ENCODE data around the gene ADAM19.

ADAM19 gene

DNA sequence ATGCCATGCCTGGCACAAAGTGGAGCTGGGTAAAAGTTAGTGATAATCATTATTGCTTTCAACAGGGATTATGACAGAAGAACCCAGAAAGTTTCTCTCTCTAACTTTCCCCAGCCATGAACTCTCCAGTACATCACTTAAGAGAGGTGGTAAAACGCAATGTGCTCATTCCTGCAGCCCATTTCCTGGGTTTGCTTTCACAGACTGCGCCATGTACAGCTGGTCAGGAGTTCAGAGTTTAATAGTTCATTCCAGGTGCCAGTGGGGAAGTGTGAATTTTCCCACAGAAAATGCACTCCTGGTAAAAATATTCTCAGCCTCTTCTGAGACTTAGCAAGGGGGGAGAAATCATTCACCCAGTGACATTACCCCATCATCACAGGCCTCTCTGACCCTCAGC is 35.5 kb downstream of the ADAM19 start:
- Histone ChIP-seq H3K14ac (ENCODE audit: low read length in 2 of 2) (peak overlapping the region in 1 of 2 experiments; percentile 66), H2AFZ (ENCODE audit: low read depth, low read length) (no peak overlapping the region), H3K4ac (ENCODE audit: low read depth in 1 of 2, low read length in 2 of 2) (peak overlapping the region; percentile 48 to 56), H4K8ac (ENCODE audit: low read length) (peak overlapping the region; percentile 66), H3K36me3 (ENCODE audit: control insufficient read depth in 1 of 2, insufficient read depth in 2 of 2, low read depth in 1 of 2, low read length in 2 of 2) (peaks cover 9 to 23% of the 10 kb centered on the region in 2 experiments), H3K9me3 (ENCODE audit: control insufficient read depth, low read length) (no peaks in the 10 kb centered on the region), H3K23ac (ENCODE audit: low read length in 2 of 2) (no peak overlapping the region), H3K9ac (ENCODE audit: low read length) (peak overlapping the region; percentile 62), H3K4me1 (ENCODE audit: control insufficient read depth, insufficient read depth, low read depth, low read length) (peaks cover 19% of the 10 kb centered on the region), H2BK120ac (ENCODE audit: low read depth, low read length) (peak overlapping the region; percentile 51), H4K91ac (ENCODE audit: low read length) (peak overlapping the region; percentile 49), H2BK5ac (ENCODE audit: low read depth, low read length, poor library complexity, severe bottlenecking) (peak overlapping the region; percentile 11), H3K27ac (ENCODE audit: low read length, poor library complexity, severe bottlenecking) (peak overlapping the region; percentile 96), H2AK5ac (ENCODE audit: low read length, severe bottlenecking) (peak overlapping the region; percentile 61), H3K4me3 (ENCODE audit: insufficient read depth in 1 of 2, low read depth in 1 of 2, low read length in 2 of 2) (no peak overlapping the region), H3K79me1 (replicated peaks; ENCODE audit: low read length, poor library complexity, severe bottlenecking) (peaks cover 13% of the 10 kb centered on the region), H2BK15ac (ENCODE audit: low read depth, poor library complexity, severe bottlenecking) (no peak overlapping the region), H3K18ac (ENCODE audit: low read depth in 1 of 2, low read length in 2 of 2) (peak overlapping the region; percentile 25 to 83), H2BK12ac (ENCODE audit: low read length in 2 of 2) (peak overlapping the region in 1 of 2 experiments; percentile 48), H3K4me2 (ENCODE audit: low read length, poor library complexity, severe bottlenecking) (peak overlapping the region; percentile 11), H3K27me3 (ENCODE audit: control insufficient read depth in 1 of 2, insufficient read depth in 1 of 2, low read length in 2 of 2) (no peaks in the 10 kb centered on the region)
- 70% methylated on average over 2 of the region's 2 CpGs for WGBS
- no peak for DNase-seq

DNA sequence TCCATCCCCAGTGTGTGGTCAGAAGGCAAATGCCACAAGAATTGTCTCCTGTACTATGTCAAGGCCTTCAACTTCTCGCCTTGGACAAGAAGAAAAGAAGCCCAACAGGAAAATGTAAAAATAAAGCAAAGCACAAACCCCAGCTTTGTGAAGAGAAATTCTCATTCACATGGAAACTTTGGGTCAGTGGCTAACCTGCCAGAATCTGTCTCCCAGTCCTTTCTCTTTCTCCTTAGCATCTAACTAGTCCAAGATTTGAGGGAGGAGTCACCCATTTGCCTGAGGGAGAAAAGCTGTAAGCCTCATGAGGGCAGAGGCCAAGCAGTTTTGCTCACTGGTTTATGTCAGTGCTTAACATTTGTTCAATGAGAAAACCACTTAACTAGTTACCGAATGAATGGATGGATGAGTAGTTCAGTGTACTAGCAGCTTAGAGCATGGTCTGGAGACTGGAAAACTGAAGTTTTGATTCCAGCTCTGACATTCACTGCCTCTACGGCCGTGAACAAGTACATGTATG is 36.0 kb downstream of the ADAM19 start:
- Histone ChIP-seq H3K14ac (ENCODE audit: low read length in 2 of 2) (no peak overlapping the region), H3K9me3 (ENCODE audit: control insufficient read depth, low read length) (no peaks in the 10 kb centered on the region), H3K18ac (ENCODE audit: low read depth in 1 of 2, low read length in 2 of 2) (no peak overlapping the region), H2BK12ac (ENCODE audit: low read length in 2 of 2) (no peak overlapping the region), H2AK5ac (ENCODE audit: low read length, severe bottlenecking) (no peak overlapping the region), H3K79me1 (replicated peaks; ENCODE audit: low read length, poor library complexity, severe bottlenecking) (peaks cover 18% of the 10 kb centered on the region), H3K27me3 (ENCODE audit: control insufficient read depth in 1 of 2, insufficient read depth in 1 of 2, low read length in 2 of 2) (no peaks in the 10 kb centered on the region), H2BK120ac (ENCODE audit: low read depth, low read length) (no peak overlapping the region), H3K23ac (ENCODE audit: low read length in 2 of 2) (no peak overlapping the region), H2AFZ (ENCODE audit: low read depth, low read length) (no peak overlapping the region), H3K4me1 (ENCODE audit: control insufficient read depth, insufficient read depth, low read depth, low read length) (peaks cover 19% of the 10 kb centered on the region), H3K36me3 (ENCODE audit: control insufficient read depth in 1 of 2, insufficient read depth in 2 of 2, low read depth in 1 of 2, low read length in 2 of 2) (peaks cover 9 to 23% of the 10 kb centered on the region in 2 experiments), H3K4me3 (ENCODE audit: insufficient read depth in 1 of 2, low read depth in 1 of 2, low read length in 2 of 2) (no peak overlapping the region), H2BK5ac (ENCODE audit: low read depth, low read length, poor library complexity, severe bottlenecking) (no peak overlapping the region), H3K4me2 (ENCODE audit: low read length, poor library complexity, severe bottlenecking) (no peak overlapping the region), H3K4ac (ENCODE audit: low read depth in 1 of 2, low read length in 2 of 2) (no peak overlapping the region), H4K91ac (ENCODE audit: low read length) (no peak overlapping the region), H4K8ac (ENCODE audit: low read length) (no peak overlapping the region), H3K27ac (ENCODE audit: low read length, poor library complexity, severe bottlenecking) (peak overlapping the region; percentile 96), H2BK15ac (ENCODE audit: low read depth, poor library complexity, severe bottlenecking) (no peak overlapping the region), H3K9ac (ENCODE audit: low read length) (no peak overlapping the region)
- 96% methylated on average over 4 of the region's 4 CpGs for WGBS
- DNase-seq, result peak; percentile 85

DNA sequence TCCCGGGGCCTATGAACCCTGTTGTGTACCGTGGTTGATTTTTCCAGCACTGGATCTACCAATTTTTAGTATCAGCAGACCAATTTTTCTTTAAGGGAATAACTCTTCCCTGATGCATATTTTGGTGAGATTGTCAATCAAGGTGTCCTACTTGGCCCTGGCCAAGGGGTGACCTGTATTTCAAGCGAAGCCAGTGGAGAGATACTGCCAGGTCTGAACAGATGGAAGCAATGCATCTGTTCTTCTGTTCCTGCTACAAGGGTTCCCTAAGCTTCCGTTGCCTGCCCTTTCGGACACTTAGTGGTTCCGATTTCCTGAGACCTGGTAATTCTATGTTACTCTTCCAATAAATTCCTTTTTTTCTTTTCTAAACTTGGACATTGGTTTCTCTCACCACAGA is 37.3 kb downstream of the ADAM19 start:
- Histone ChIP-seq H3K4me3 (ENCODE audit: insufficient read depth in 1 of 2, low read depth in 1 of 2, low read length in 2 of 2) (no peak overlapping the region), H2BK15ac (ENCODE audit: low read depth, poor library complexity, severe bottlenecking) (no peak overlapping the region), H2BK120ac (ENCODE audit: low read depth, low read length) (no peak overlapping the region), H3K27ac (ENCODE audit: low read length, poor library complexity, severe bottlenecking) (no peak overlapping the region), H3K4me1 (ENCODE audit: control insufficient read depth, insufficient read depth, low read depth, low read length) (peaks cover 14% of the 10 kb centered on the region), H3K14ac (ENCODE audit: low read length in 2 of 2) (no peak overlapping the region), H3K9me3 (ENCODE audit: control insufficient read depth, low read length) (no peaks in the 10 kb centered on the region), H3K23ac (ENCODE audit: low read length in 2 of 2) (no peak overlapping the region), H3K9ac (ENCODE audit: low read length) (no peak overlapping the region), H2AK5ac (ENCODE audit: low read length, severe bottlenecking) (no peak overlapping the region), H2AFZ (ENCODE audit: low read depth, low read length) (no peak overlapping the region), H2BK5ac (ENCODE audit: low read depth, low read length, poor library complexity, severe bottlenecking) (no peak overlapping the region), H2BK12ac (ENCODE audit: low read length in 2 of 2) (no peak overlapping the region), H3K18ac (ENCODE audit: low read depth in 1 of 2, low read length in 2 of 2) (no peak overlapping the region), H3K4ac (ENCODE audit: low read depth in 1 of 2, low read length in 2 of 2) (no peak overlapping the region), H3K79me1 (replicated peaks; ENCODE audit: low read length, poor library complexity, severe bottlenecking) (peaks cover 22% of the 10 kb centered on the region), H4K91ac (ENCODE audit: low read length) (no peak overlapping the region), H3K4me2 (ENCODE audit: low read length, poor library complexity, severe bottlenecking) (no peak overlapping the region), H4K8ac (ENCODE audit: low read length) (no peak overlapping the region), H3K27me3 (ENCODE audit: control insufficient read depth in 1 of 2, insufficient read depth in 1 of 2, low read length in 2 of 2) (no peaks in the 10 kb centered on the region), H3K36me3 (ENCODE audit: control insufficient read depth in 1 of 2, insufficient read depth in 2 of 2, low read depth in 1 of 2, low read length in 2 of 2) (peaks cover 9 to 30% of the 10 kb centered on the region in 2 experiments)
- no peak for DNase-seq
- WGBS, result 98% methylated on average over 6 of the region's 6 CpGs

DNA sequence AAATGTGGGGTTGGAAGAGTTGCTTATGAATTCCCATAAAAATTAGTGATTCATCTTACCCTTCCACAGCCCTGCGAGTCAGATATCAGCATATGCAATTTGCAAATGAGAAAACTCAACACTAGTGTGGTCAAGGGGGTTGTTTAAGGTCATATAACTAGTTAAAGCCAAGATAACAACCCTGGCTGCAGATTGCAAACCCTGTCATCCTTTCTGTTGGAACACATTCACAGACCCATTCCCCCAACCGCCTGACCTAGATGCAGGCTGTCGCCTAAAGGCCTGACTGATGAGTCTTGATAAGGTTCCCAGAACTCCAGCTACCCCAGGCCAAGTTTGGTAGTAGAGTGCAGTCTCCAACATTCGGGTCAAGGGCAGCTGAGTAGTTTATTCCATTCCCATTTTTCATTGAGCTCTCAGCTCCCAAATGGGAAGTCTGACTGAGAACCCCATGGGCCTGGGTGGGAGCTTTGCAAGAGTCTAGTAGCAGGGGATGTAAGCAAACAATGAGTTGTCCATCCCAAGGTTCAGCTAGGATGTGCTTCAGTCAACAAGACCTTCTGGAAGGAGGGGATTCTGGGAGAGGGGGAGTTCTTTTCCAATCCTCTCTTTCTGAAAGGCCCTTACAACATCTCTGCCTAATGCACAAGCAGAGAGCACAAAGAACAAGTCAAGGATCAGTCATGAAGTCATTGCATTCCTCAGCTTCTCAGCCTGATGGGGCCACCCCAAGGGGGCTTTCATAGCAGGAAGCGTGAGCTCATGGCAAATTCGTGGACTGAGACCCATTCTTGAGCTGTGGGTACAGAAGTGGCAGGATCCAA is 40.3 kb downstream of the ADAM19 start:
- Histone ChIP-seq H3K18ac (ENCODE audit: low read depth in 1 of 2, low read length in 2 of 2) (no peak overlapping the region), H3K4me2 (ENCODE audit: low read length, poor library complexity, severe bottlenecking) (no peak overlapping the region), H3K9ac (ENCODE audit: low read length) (peak overlapping the region; percentile 38), H2BK15ac (ENCODE audit: low read depth, poor library complexity, severe bottlenecking) (no peak overlapping the region), H3K23ac (ENCODE audit: low read length in 2 of 2) (no peak overlapping the region), H3K4me3 (ENCODE audit: insufficient read depth in 1 of 2, low read depth in 1 of 2, low read length in 2 of 2) (no peak overlapping the region), H3K27me3 (ENCODE audit: control insufficient read depth in 1 of 2, insufficient read depth in 1 of 2, low read length in 2 of 2) (no peaks in the 10 kb centered on the region), H3K9me3 (ENCODE audit: control insufficient read depth, low read length) (no peaks in the 10 kb centered on the region), H3K27ac (ENCODE audit: low read length, poor library complexity, severe bottlenecking) (peak overlapping the region; percentile 63), H3K79me1 (replicated peaks; ENCODE audit: low read length, poor library complexity, severe bottlenecking) (peaks cover 40% of the 10 kb centered on the region), H3K14ac (ENCODE audit: low read length in 2 of 2) (no peak overlapping the region), H2BK12ac (ENCODE audit: low read length in 2 of 2) (no peak overlapping the region), H4K91ac (ENCODE audit: low read length) (no peak overlapping the region), H2BK5ac (ENCODE audit: low read depth, low read length, poor library complexity, severe bottlenecking) (no peak overlapping the region), H3K4me1 (ENCODE audit: control insufficient read depth, insufficient read depth, low read depth, low read length) (peaks cover 8% of the 10 kb centered on the region), H3K4ac (ENCODE audit: low read depth in 1 of 2, low read length in 2 of 2) (no peak overlapping the region), H2BK120ac (ENCODE audit: low read depth, low read length) (no peak overlapping the region), H2AFZ (ENCODE audit: low read depth, low read length) (no peak overlapping the region), H2AK5ac (ENCODE audit: low read length, severe bottlenecking) (peak overlapping the region; percentile 1), H3K36me3 (ENCODE audit: control insufficient read depth in 1 of 2, insufficient read depth in 2 of 2, low read depth in 1 of 2, low read length in 2 of 2) (peaks cover 9 to 49% of the 10 kb centered on the region in 2 experiments), H4K8ac (ENCODE audit: low read length) (no peak overlapping the region)
- peak; percentile 68 for DNase-seq
- WGBS, result 78% methylated on average over 5 of the region's 6 CpGs

All from mesenchymal stem cell (in vitro differentiated cells and primary cell).